GM19468 (cell line): ENCODE measurements around the gene CDC42SE2.
A peak's percentile ranks its signal among the peaks of the same experiment; 100 is the strongest.
"Not testable (repeated sequence)": the region's sequence is repeated elsewhere in the genome, so short reads cannot be mapped to it uniquely, and the experiment has no call there.

ENCODE experiments used
- ATAC-seq: cut with Tn5 transposase; IDR thresholded peaks from one replicate; pipeline ENCODE4 v1.9.1; 2021; ENCODE audit warnings: mild to moderate bottlenecking, moderate library complexity, moderate number of reproducible peaks; ENCODE audit not compliant: unreplicated experiment; ENCODE audit errors: extremely low read depth

CDC42SE2 gene

GRCh38 chr5:131382407-131383395 is 118.8 kb downstream of the CDC42SE2 start:
- ATAC-seq: peak; percentile 40

GRCh38 chr5:131384173-131384572 is 120.3 kb downstream of the CDC42SE2 start:
- ATAC-seq: no peak

GRCh38 chr5:131384616-131385214 is 120.9 kb downstream of the CDC42SE2 start:
- ATAC-seq: no peak

GRCh38 chr5:131386124-131386523 is 122.3 kb downstream of the CDC42SE2 start:
- no peak for ATAC-seq

GRCh38 chr5:131386779-131387178 is 122.9 kb downstream of the CDC42SE2 start:
- no peak for ATAC-seq

GRCh38 chr5:131387255-131387654 is 123.4 kb downstream of the CDC42SE2 start:
- no peak for ATAC-seq

GRCh38 chr5:131389096-131389868 is 125.4 kb downstream of the CDC42SE2 start:
- no peak for ATAC-seq

- no peak for ATAC-seq
Measured at GRCh38 chr5:131389869-131390265, 126.0 kb downstream of the CDC42SE2 start.

- no peak for ATAC-seq
Measured at GRCh38 chr5:131392466-131393095, 128.7 kb downstream of the CDC42SE2 start.

- ATAC-seq: no peak
Measured at GRCh38 chr5:131393498-131393968, 129.7 kb downstream of the CDC42SE2 start.

- ATAC-seq: peak; percentile 80
Measured at GRCh38 chr5:131394128-131394527, 130.3 kb downstream of the CDC42SE2 start.

GRCh38 chr5:131396015-131396414 is 132.2 kb downstream of the CDC42SE2 start:
- peak; percentile 70 for ATAC-seq

- no peak for ATAC-seq
Measured at GRCh38 chr5:131396630-131397273, 132.9 kb downstream of the CDC42SE2 start.

GRCh38 chr5:131399007-131399406 is 135.2 kb downstream of the CDC42SE2 start:
- not testable (repeated sequence) for ATAC-seq

- no peak for ATAC-seq
Measured at GRCh38 chr5:131400585-131400984, 136.7 kb downstream of the CDC42SE2 start.

GRCh38 chr5:131405674-131406073 is 141.8 kb downstream of the CDC42SE2 start:
- ATAC-seq: no peak

- no peak for ATAC-seq
Measured at GRCh38 chr5:131406076-131406475, 142.2 kb downstream of the CDC42SE2 start.

GRCh38 chr5:131406975-131407638 is 143.3 kb downstream of the CDC42SE2 start:
- no peak for ATAC-seq
